ENCODE measurements around the gene TSPAN13.

Gene TSPAN13

DNA sequence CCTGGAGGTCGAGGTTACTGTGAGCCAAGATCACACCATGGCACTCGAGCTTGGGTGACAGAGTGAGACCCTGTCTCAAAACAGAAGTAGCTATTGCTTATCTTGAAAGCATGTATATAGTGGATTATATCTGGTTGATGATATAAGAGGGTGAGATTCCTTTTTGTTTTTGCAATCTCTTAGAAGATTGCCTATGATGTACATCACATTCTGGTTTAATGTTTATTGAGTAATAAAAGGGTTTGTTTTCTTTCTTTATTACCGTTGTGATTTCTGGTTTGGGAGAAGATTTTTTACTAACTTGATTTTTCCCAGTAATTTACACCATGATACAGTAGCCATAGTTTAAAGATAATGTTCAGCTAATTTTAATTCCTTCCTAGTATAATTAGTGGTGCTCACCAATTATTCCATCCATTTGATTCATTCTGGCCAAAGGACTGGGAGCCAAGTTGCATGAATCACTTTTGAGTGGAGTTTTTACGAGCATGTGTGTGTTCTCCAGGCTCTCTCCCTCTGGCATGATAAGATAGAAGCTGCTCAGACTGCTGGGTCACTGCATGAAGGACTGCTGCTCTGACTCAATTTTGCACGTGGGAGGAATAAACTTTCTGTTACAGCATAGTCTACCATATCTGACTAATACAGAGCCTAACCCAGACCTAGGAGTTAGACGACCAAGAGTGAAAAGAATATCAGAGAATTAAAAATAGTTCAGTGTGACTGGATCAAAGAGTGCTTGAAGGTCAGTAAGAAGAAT lies 13.5 kb upstream of the TSPAN13 start:
- H3K4me1 ChIP-seq (ENCODE audit: control insufficient read depth in 2 of 2, insufficient read depth in 2 of 2, low read length in 2 of 2) = peaks cover 0 to 3% of the 10 kb centered on the region in 2 donors
- H3K36me3 ChIP-seq (ENCODE audit: control insufficient read depth in 2 of 2, insufficient read depth in 2 of 2, low read length in 2 of 2) = no peaks in the 10 kb centered on the region
- no peaks in the 10 kb centered on the region for H3K9me3 ChIP-seq (ENCODE audit: control insufficient read depth in 2 of 2, low read length in 2 of 2)
- H3K4me3 ChIP-seq (ENCODE audit: low read length in 2 of 2) = no peak overlapping the region
- H3K9ac ChIP-seq (ENCODE audit: low read depth in 1 of 2, low read length in 2 of 2) = no peak overlapping the region
- no peaks in the 10 kb centered on the region for H3K27me3 ChIP-seq (ENCODE audit: control insufficient read depth in 2 of 2, insufficient read depth in 2 of 2, low read length in 2 of 2)
- peak overlapping the region in 1 of 2 donors; percentile 20 for H3K27ac ChIP-seq (ENCODE audit: low read depth in 2 of 2, low read length in 2 of 2)

- Histone ChIP-seq H3K4me1 (ENCODE audit: control insufficient read depth in 2 of 2, insufficient read depth in 2 of 2, low read length in 2 of 2) (peaks cover 0 to 3% of the 10 kb centered on the region in 2 donors), H3K9ac (ENCODE audit: low read depth in 1 of 2, low read length in 2 of 2) (no peak overlapping the region), H3K27ac (ENCODE audit: low read depth in 2 of 2, low read length in 2 of 2) (peak overlapping the region in 1 of 2 donors; percentile 20), H3K4me3 (ENCODE audit: low read length in 2 of 2) (no peak overlapping the region), H3K9me3 (ENCODE audit: control insufficient read depth in 2 of 2, low read length in 2 of 2) (no peaks in the 10 kb centered on the region), H3K36me3 (ENCODE audit: control insufficient read depth in 2 of 2, insufficient read depth in 2 of 2, low read length in 2 of 2) (no peaks in the 10 kb centered on the region), H3K27me3 (ENCODE audit: control insufficient read depth in 2 of 2, insufficient read depth in 2 of 2, low read length in 2 of 2) (no peaks in the 10 kb centered on the region)
Observed at GRCh38 chr7:16740623-16740953, 13.0 kb upstream of the TSPAN13 start.

DNA sequence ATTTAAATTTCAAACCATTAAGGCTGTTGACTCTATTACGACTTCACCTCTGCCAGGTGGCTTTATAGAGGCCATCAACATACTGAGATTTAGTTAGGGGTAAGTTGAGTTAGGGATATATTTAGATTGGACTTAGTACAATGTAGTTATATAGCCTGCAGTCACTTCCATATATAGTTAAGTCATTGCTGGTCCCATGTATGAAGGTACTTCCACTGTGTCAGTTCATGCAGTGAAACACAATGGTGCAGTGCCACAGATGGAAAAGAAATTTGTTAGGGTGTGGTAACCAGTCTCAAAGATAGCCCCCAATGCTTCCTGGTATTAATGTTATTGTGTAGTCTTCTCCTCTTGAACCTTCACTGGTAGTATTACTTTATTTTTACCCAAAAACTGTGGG lies 12.6 kb upstream of the TSPAN13 start:
- Histone ChIP-seq H3K36me3 (ENCODE audit: control insufficient read depth in 2 of 2, insufficient read depth in 2 of 2, low read length in 2 of 2) (no peaks in the 10 kb centered on the region), H3K27ac (ENCODE audit: low read depth in 2 of 2, low read length in 2 of 2) (no peak overlapping the region), H3K4me3 (ENCODE audit: low read length in 2 of 2) (no peak overlapping the region), H3K9ac (ENCODE audit: low read depth in 1 of 2, low read length in 2 of 2) (no peak overlapping the region), H3K4me1 (ENCODE audit: control insufficient read depth in 2 of 2, insufficient read depth in 2 of 2, low read length in 2 of 2) (peaks cover 0 to 3% of the 10 kb centered on the region in 2 donors), H3K27me3 (ENCODE audit: control insufficient read depth in 2 of 2, insufficient read depth in 2 of 2, low read length in 2 of 2) (no peaks in the 10 kb centered on the region), H3K9me3 (ENCODE audit: control insufficient read depth in 2 of 2, low read length in 2 of 2) (no peaks in the 10 kb centered on the region)

GRCh38 chr7:16741676-16742075 lies 11.9 kb upstream of the TSPAN13 start:
- no peak overlapping the region for H3K9ac ChIP-seq (ENCODE audit: low read depth in 1 of 2, low read length in 2 of 2)
- H3K27me3 ChIP-seq (ENCODE audit: control insufficient read depth in 2 of 2, insufficient read depth in 2 of 2, low read length in 2 of 2) = no peaks in the 10 kb centered on the region
- H3K4me1 ChIP-seq (ENCODE audit: control insufficient read depth in 2 of 2, insufficient read depth in 2 of 2, low read length in 2 of 2) = peaks cover 0 to 3% of the 10 kb centered on the region in 2 donors
- no peak overlapping the region for H3K4me3 ChIP-seq (ENCODE audit: low read length in 2 of 2)
- H3K9me3 ChIP-seq (ENCODE audit: control insufficient read depth in 2 of 2, low read length in 2 of 2) = no peaks in the 10 kb centered on the region
- no peak overlapping the region for H3K27ac ChIP-seq (ENCODE audit: low read depth in 2 of 2, low read length in 2 of 2)
- no peaks in the 10 kb centered on the region for H3K36me3 ChIP-seq (ENCODE audit: control insufficient read depth in 2 of 2, insufficient read depth in 2 of 2, low read length in 2 of 2)

DNA sequence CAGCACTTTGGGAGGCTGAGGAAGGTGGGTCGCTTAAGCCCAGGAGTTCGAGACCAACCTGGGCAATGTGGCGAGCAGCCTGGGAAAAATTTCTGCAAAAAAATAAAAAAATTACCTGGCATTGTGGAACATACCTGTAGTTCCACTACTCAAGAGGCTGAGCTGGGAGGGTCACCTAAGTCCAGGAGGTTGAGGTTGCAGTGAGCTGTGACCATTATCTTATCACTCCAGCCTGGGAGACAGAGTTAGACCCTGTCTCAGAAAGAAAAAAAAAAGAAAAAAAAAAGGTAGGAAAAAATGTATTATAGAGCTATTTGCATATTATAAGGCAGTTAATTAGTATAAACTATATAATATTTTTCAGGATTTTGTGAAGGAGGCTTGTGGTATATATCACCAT lies 11.0 kb upstream of the TSPAN13 start:
- Histone ChIP-seq H3K9ac (ENCODE audit: low read depth in 1 of 2, low read length in 2 of 2) (no peak overlapping the region), H3K27me3 (ENCODE audit: control insufficient read depth in 2 of 2, insufficient read depth in 2 of 2, low read length in 2 of 2) (no peaks in the 10 kb centered on the region), H3K4me3 (ENCODE audit: low read length in 2 of 2) (no peak overlapping the region), H3K9me3 (ENCODE audit: control insufficient read depth in 2 of 2, low read length in 2 of 2) (no peaks in the 10 kb centered on the region), H3K27ac (ENCODE audit: low read depth in 2 of 2, low read length in 2 of 2) (no peak overlapping the region), H3K36me3 (ENCODE audit: control insufficient read depth in 2 of 2, insufficient read depth in 2 of 2, low read length in 2 of 2) (no peaks in the 10 kb centered on the region), H3K4me1 (ENCODE audit: control insufficient read depth in 2 of 2, insufficient read depth in 2 of 2, low read length in 2 of 2) (peaks cover 0 to 3% of the 10 kb centered on the region in 2 donors)

DNA sequence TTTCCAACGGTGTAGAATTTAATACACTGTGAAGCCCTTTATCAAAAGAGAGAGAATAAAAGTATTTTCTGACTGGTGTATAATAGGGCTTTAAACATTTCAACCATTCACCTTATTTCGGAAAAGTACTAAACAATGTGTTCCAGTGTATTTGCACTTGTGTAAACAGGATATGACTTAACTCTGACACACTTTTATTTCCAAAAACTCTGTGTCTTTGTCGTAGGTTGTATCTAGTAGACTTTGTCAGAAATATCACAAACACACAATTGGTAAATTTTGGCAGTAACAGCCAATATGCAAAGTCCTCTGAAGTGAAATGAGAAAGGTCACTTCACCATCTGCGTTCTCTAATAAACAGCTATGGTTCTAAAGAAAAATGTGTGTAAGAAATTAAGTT lies 10.3 kb upstream of the TSPAN13 start:
- Histone ChIP-seq H3K36me3 (ENCODE audit: control insufficient read depth in 2 of 2, insufficient read depth in 2 of 2, low read length in 2 of 2) (no peaks in the 10 kb centered on the region), H3K27ac (ENCODE audit: low read depth in 2 of 2, low read length in 2 of 2) (no peak overlapping the region), H3K27me3 (ENCODE audit: control insufficient read depth in 2 of 2, insufficient read depth in 2 of 2, low read length in 2 of 2) (no peaks in the 10 kb centered on the region), H3K4me3 (ENCODE audit: low read length in 2 of 2) (no peak overlapping the region), H3K9ac (ENCODE audit: low read depth in 1 of 2, low read length in 2 of 2) (no peak overlapping the region), H3K4me1 (ENCODE audit: control insufficient read depth in 2 of 2, insufficient read depth in 2 of 2, low read length in 2 of 2) (peaks cover 0 to 3% of the 10 kb centered on the region in 2 donors), H3K9me3 (ENCODE audit: control insufficient read depth in 2 of 2, low read length in 2 of 2) (no peaks in the 10 kb centered on the region)

DNA sequence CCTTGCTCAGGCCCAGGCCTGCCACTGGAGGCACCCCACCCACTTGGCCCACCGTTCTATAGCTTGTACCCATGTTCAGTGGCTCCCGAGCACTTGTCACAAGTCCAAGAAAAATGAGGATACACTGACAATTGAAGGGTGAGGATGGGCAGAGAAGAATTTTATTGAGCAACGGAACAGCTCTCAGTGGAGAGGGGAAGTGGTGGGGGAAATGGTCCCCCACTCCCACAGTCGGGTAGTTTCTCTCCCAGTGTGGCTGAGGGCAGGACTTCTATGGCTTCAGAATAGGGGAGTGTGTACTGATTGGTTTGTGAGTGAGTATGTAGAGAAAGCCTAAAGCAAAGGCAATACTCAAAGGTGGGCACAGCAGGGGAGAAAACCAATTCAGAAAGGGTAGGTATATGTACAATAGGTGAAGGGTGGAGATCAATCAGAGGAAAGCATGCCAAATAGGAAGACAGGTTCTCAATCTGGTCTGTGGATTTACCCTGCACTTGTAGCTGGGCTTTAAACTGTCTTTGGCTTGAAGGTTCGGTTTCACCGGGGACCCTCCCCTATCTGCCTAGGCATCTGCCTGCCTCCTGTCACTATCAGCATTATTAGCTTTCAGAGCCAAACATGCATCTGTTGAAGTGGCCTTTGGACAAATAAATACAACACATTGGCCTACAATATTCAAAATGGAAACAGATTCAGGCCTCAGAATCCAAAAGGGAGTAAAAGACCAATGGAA lies 8.9 kb upstream of the TSPAN13 start:
- Histone ChIP-seq H3K36me3 (ENCODE audit: control insufficient read depth in 2 of 2, insufficient read depth in 2 of 2, low read length in 2 of 2) (no peaks in the 10 kb centered on the region), H3K4me1 (ENCODE audit: control insufficient read depth in 2 of 2, insufficient read depth in 2 of 2, low read length in 2 of 2) (peaks cover 0 to 3% of the 10 kb centered on the region in 2 donors), H3K27ac (ENCODE audit: low read depth in 2 of 2, low read length in 2 of 2) (no peak overlapping the region), H3K4me3 (ENCODE audit: low read length in 2 of 2) (no peak overlapping the region), H3K9ac (ENCODE audit: low read depth in 1 of 2, low read length in 2 of 2) (no peak overlapping the region), H3K9me3 (ENCODE audit: control insufficient read depth in 2 of 2, low read length in 2 of 2) (no peaks in the 10 kb centered on the region), H3K27me3 (ENCODE audit: control insufficient read depth in 2 of 2, insufficient read depth in 2 of 2, low read length in 2 of 2) (no peaks in the 10 kb centered on the region)

DNA sequence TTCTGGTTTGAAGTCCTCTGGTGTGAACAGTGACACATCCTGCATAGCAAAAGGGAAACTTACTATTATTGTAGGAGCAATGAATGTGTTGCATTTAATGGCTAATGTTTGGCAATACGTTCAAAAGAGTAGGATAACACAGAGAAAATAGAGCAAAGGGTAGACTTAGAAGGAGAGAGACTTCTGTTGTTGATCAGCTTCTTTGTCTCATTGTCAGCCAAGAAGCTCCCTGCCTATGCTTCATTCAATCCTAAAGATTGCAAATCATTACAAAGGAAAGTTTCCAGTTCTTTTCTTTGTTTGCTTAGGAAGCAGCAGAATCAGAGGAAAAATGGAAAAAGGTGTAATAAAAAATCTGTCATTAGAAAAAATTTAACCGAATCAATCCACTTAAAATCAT lies 7.9 kb upstream of the TSPAN13 start:
- no peak overlapping the region for H3K27ac ChIP-seq (ENCODE audit: low read depth in 2 of 2, low read length in 2 of 2)
- no peak overlapping the region for H3K9ac ChIP-seq (ENCODE audit: low read depth in 1 of 2, low read length in 2 of 2)
- no peak overlapping the region for H3K4me3 ChIP-seq (ENCODE audit: low read length in 2 of 2)
- H3K36me3 ChIP-seq (ENCODE audit: control insufficient read depth in 2 of 2, insufficient read depth in 2 of 2, low read length in 2 of 2) = no peaks in the 10 kb centered on the region
- no peaks in the 10 kb centered on the region for H3K4me1 ChIP-seq (ENCODE audit: control insufficient read depth in 2 of 2, insufficient read depth in 2 of 2, low read length in 2 of 2)
- H3K27me3 ChIP-seq (ENCODE audit: control insufficient read depth in 2 of 2, insufficient read depth in 2 of 2, low read length in 2 of 2) = no peaks in the 10 kb centered on the region
- no peaks in the 10 kb centered on the region for H3K9me3 ChIP-seq (ENCODE audit: control insufficient read depth in 2 of 2, low read length in 2 of 2)

- no peaks in the 10 kb centered on the region for H3K27me3 ChIP-seq (ENCODE audit: control insufficient read depth in 2 of 2, insufficient read depth in 2 of 2, low read length in 2 of 2)
- no peaks in the 10 kb centered on the region for H3K36me3 ChIP-seq (ENCODE audit: control insufficient read depth in 2 of 2, insufficient read depth in 2 of 2, low read length in 2 of 2)
- H3K4me1 ChIP-seq (ENCODE audit: control insufficient read depth in 2 of 2, insufficient read depth in 2 of 2, low read length in 2 of 2) = no peaks in the 10 kb centered on the region
- H3K9me3 ChIP-seq (ENCODE audit: control insufficient read depth in 2 of 2, low read length in 2 of 2) = no peaks in the 10 kb centered on the region
- H3K27ac ChIP-seq (ENCODE audit: low read depth in 2 of 2, low read length in 2 of 2) = no peak overlapping the region
- H3K9ac ChIP-seq (ENCODE audit: low read depth in 1 of 2, low read length in 2 of 2) = no peak overlapping the region
- H3K4me3 ChIP-seq (ENCODE audit: low read length in 2 of 2) = no peak overlapping the region
Observed at GRCh38 chr7:16747102-16747501, 6.5 kb upstream of the TSPAN13 start.

DNA sequence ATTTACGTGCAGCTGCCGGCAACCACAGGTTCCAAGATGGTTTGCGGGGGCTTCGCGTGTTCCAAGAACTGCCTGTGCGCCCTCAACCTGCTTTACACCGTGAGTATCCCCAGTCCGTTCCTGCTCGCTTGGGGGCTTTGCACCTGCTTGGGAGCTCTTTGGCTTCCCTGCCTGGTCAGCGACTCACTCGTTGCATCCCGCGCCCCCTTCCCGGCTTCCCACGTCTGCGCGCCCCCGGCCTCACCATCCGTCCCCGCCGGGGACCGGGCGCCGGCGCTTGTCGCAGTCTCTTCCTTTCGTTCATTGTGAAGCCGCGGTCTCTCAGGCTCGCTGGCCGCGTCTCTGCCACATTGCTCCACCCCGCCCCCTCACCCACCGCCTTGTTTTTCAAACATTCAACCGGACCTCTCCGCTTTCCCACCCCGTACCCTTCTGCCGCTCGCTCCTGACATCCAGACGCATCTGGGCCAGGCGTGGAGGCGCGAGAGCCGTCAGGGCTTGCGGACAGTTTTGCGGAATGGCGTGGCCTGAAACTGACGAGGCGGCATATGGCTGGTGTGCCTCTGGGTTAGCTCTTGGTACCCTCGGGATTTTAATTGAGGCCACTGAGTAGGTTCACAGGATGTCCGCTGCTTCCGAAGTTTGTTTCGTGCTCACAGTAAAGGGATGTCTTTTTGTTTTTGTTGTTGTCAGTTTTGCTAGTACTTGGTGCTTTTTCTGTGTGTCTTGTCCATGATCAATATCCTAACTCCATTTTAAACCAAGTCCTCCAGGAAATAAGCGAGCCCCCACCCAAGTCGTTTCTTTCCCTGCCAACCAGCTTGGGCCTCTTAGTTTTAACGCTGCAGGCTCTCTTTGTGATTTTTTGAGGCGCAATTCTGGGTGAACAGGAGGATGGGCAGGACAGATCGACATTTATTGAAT lies 639 bp downstream of the TSPAN13 start:
- no peaks in the 10 kb centered on the region for H3K36me3 ChIP-seq (ENCODE audit: control insufficient read depth in 2 of 2, insufficient read depth in 2 of 2, low read length in 2 of 2)
- H3K27ac ChIP-seq (ENCODE audit: low read depth in 2 of 2, low read length in 2 of 2) = peak overlapping the region; percentile 76 to 86
- peak overlapping the region; percentile 65 to 89 for H3K9ac ChIP-seq (ENCODE audit: low read depth in 1 of 2, low read length in 2 of 2)
- H3K4me1 ChIP-seq (ENCODE audit: control insufficient read depth in 2 of 2, insufficient read depth in 2 of 2, low read length in 2 of 2) = peaks cover 2 to 9% of the 10 kb centered on the region in 2 donors
- H3K9me3 ChIP-seq (ENCODE audit: control insufficient read depth in 2 of 2, low read length in 2 of 2) = no peaks in the 10 kb centered on the region
- no peaks in the 10 kb centered on the region for H3K27me3 ChIP-seq (ENCODE audit: control insufficient read depth in 2 of 2, insufficient read depth in 2 of 2, low read length in 2 of 2)
- H3K4me3 ChIP-seq (ENCODE audit: low read length in 2 of 2) = peak overlapping the region; percentile 91 to 92

All from mucosa of rectum (tissue), 2 donors.